Measurements from ENCODE around the gene AKAP13. TPM values are rescaled to one million over a fixed set of nuclear protein-coding genes. Genes with fewer than 3 reads are reported as not detected.

The AKAP13 gene
- total and polyA plus RNA-seq, 2 of the 8 experiments (the other 6 are each of a cell fraction or from before 2014, with no cell fraction given): 14.0 to 46.2 TPM

DNA sequence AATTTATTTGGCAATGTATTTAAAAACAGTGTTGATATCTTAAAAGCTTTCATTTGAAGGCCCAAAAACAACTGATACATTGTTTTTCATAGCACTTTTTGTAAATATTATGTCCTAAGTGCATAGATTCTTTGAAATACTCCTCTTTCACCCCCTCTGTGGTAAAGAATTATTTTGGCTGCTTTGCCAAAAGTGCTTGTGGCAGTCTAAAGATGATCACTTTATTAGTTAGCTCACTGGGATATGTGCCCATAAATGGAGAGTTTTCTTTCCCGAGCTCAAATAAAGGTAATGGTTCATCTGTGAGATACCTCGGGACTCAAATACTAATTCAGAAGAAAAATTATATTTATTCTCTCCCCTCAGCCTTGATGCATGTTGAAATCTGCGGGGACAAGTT, 16.7 kb downstream of the AKAP13 start:
- H3K4me1 ChIP-seq (replicated peaks in 1 of 4; ENCODE audit: control insufficient read depth in 3 of 4, insufficient read depth in 4 of 4, low read length in 3 of 4): peaks cover 0 to 11% (median 6%) of the 10 kb centered on the region in 4 experiments; a peak in 5 of 7 replicates
- H3K9me3 ChIP-seq (ENCODE audit: insufficient read depth in 2 of 2, low read depth in 1 of 2, low read length in 1 of 2): no peaks in the 10 kb centered on the region
- no peak overlapping the region for H3K4ac ChIP-seq (replicated peaks; ENCODE audit: insufficient read length, low read depth, low read length)
- peaks cover 2 to 90% of the 10 kb centered on the region in 2 experiments; a peak in 3 of 4 replicates for H3K79me2 ChIP-seq (ENCODE audit: control insufficient read depth in 1 of 2, insufficient read depth in 2 of 2, low read length in 2 of 2)
- no peak overlapping the region for H3K9ac ChIP-seq (replicated peaks in 1 of 4; ENCODE audit: extremely low read depth in 1 of 4, low read depth in 3 of 4, low read length in 3 of 4)
- H3K23me2 ChIP-seq (ENCODE audit: low read depth, low read length): no peaks in the 10 kb centered on the region
- no peak overlapping the region for H2BK120ac ChIP-seq (replicated peaks; ENCODE audit: low read depth, low read length)
- no peak overlapping the region for H2AFZ ChIP-seq (ENCODE audit: low read length)
- no peak overlapping the region for H2BK12ac ChIP-seq (ENCODE audit: low read depth, low read length)
- peaks cover 7 to 13% of the 10 kb centered on the region in 2 experiments for H4K20me1 ChIP-seq (replicated peaks in 1 of 2; ENCODE audit: control insufficient read depth in 1 of 2, insufficient read depth in 2 of 2, low read length in 2 of 2)
- H2BK20ac ChIP-seq (ENCODE audit: low read length): no peak overlapping the region
- H2BK15ac ChIP-seq (ENCODE audit: low read length): no peak overlapping the region
- H3K23ac ChIP-seq (ENCODE audit: insufficient read length): no peak overlapping the region
- POLR2A ChIA-PET (ENCODE audit: partially characterized antibody): interaction anchor here (0.6 kb wide), 2 partner anchors 10 to 18 kb away, joined by 3 read pairs; no protein-coding TSS in a partner anchor
- no peak overlapping the region for H3K4me3 ChIP-seq (ENCODE audit: extremely low read depth in 1 of 4, insufficient read depth in 2 of 4, low read depth in 3 of 4, low read length in 4 of 4)
- H3K56ac ChIP-seq (replicated peaks; ENCODE audit: insufficient read length, low read depth, low read length): no peak overlapping the region
- DNase-seq (ENCODE audit: low read depth in 1 of 2, low spot score in 2 of 2): no peak
- H4K5ac ChIP-seq (ENCODE audit: insufficient read length, low read depth, low read length): no peak overlapping the region
- no peak for FAIRE-seq
- H3K36me3 ChIP-seq (ENCODE audit: control insufficient read depth in 2 of 4, insufficient read depth in 4 of 4, low read length in 3 of 4): no peaks in the 10 kb centered on the region
- H4K8ac ChIP-seq (ENCODE audit: extremely low read depth, insufficient read depth, low read length): no peak overlapping the region
- H3K14ac ChIP-seq (ENCODE audit: insufficient read length): no peak overlapping the region
- H3K4me2 ChIP-seq (ENCODE audit: insufficient read depth in 1 of 2, low read depth in 2 of 2, low read length in 2 of 2): no peak overlapping the region
- H3K27me3 ChIP-seq (replicated peaks in 1 of 4; ENCODE audit: control insufficient read depth in 3 of 4, extremely low read depth in 1 of 4, insufficient read depth in 3 of 4, low read length in 3 of 4): no peaks in the 10 kb centered on the region
- peaks cover 4% of the 10 kb centered on the region; the same call in 1 of the 2 replicates for H3K79me1 ChIP-seq (ENCODE audit: low read depth, low read length)
- no peak overlapping the region for H2AK5ac ChIP-seq (ENCODE audit: low read depth, low read length)
- WGBS, 2 experiments (ENCODE audit: extremely low coverage in 1 of 2, insufficient coverage in 1 of 2, insufficient read length in 1 of 2, insufficient replicate concordance in 2 of 2, low coverage in 1 of 2, low lambda C conversion rate in 2 of 2, missing lambda C conversion rate in 1 of 2): 77% methylated on average over 3 of the region's 3 CpGs; no CpG with 5 or more reads in 1 of the 2 experiments
- no peak overlapping the region for H2BK5ac ChIP-seq (ENCODE audit: low read depth, low read length)
- no peak overlapping the region for H4K91ac ChIP-seq (replicated peaks; ENCODE audit: insufficient read length, low read length)
- CTCF ChIA-PET (ENCODE audit: partially characterized antibody): interaction anchor here (1.0 to 1.4 kb wide), 2 partner anchors 15 to 60 kb away, joined by 3 to 4 read pairs; no protein-coding TSS in a partner anchor
- H3K18ac ChIP-seq (ENCODE audit: extremely low read depth, low read length): no peak overlapping the region
- H3K27ac ChIP-seq (ENCODE audit: low read depth, low read length): no peak overlapping the region
- TF ChIP-seq HDAC6 (IDR thresholded peaks at IDR 0.05; ENCODE audit: low read depth, low read length) (no peak), KDM5A (IDR thresholded peaks at IDR 0.05; ENCODE audit: low read length) (no peak), SAP30 (IDR thresholded peaks at IDR 0.05; ENCODE audit: insufficient read depth, insufficient replicate concordance, low read length) (no peak)
- TF ChIP-seq, protein P1, sequence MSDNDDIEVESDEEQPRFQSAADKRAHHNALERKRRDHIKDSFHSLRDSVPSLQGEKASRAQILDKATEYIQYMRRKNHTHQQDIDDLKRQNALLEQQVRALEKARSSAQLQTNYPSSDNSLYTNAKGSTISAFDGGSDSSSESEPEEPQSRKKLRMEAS (IDR thresholded peaks at IDR 0.05): no peak

All from H1 (cell line).